ENCODE results near the gene THADA.

- TF ChIP-seq CTCF (IDR thresholded peaks at IDR 0.05; ENCODE audit: low read length), result no peak
- no peak for TF ChIP-seq EZH2 (IDR thresholded peaks at IDR 0.05; ENCODE audit: borderline replicate concordance, low read length)
Observed at GRCh38 chr2:43305012-43305411, 290.8 kb downstream of the THADA start.
